NCI-H1436 treated with DMSO at 0.1 percent for 48 hours (cell line): ENCODE data around the gene ATP8B1.

Source experiments
- DNase-seq: peaks from one replicate; lab custom pipeline; 2025; lab: John Stamatoyannopoulos, UW

Gene ATP8B1

GRCh38 chr18:57618910-57619309 is 184.2 kb downstream of the ATP8B1 start:
- DNase-seq: no peak

- no peak for DNase-seq
Measured at GRCh38 chr18:57603871-57604270, 199.2 kb downstream of the ATP8B1 start.
